HG03095 (cell line): ENCODE results near the gene EDRF1.

Experiments used
- ATAC-seq: cut with Tn5 transposase; IDR thresholded peaks from one replicate; pipeline ENCODE4 v1.9.1; 2021; ENCODE audit warnings: moderate library complexity; ENCODE audit not compliant: unreplicated experiment

The EDRF1 gene

DNA sequence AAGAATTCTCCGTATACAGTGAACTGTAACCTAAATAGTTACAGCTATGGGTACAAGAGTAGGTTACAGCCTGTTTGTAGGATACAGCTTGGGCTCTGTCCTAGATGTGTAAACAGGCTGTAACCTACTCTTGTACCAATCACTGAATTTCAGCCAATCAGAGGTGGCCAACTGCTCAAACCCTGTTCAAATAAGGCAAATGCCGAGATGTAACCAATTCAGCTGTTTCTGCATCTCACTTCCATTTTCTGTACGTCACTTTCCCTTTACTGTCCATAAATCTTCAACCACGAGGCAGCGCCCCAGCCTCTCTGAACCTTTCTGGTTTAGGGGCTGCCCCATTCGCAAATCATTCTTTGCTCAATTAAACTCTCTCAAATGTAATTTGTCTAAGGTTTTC lies 64.4 kb downstream of the EDRF1 start:
- peak; percentile 89 for ATAC-seq

DNA sequence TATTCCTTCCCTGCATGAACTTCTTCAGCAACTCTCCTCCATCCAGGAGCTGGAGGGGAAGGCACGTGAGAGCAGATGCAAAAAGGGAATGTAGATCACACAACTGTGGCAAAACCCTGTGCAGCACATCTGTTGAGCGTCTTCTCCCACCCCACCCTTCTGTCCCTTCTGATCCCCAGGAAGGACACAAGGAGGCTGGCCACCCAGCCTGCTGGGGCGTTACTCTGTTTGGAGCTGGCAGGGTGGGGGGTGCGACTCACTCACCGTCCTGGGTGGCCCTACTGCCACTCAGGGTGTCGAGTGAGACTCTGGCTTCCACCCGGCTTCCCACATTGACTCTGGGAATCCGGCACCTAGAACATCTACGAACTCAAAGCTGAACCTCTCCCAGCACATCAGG lies 66.3 kb downstream of the EDRF1 start:
- ATAC-seq: no peak

DNA sequence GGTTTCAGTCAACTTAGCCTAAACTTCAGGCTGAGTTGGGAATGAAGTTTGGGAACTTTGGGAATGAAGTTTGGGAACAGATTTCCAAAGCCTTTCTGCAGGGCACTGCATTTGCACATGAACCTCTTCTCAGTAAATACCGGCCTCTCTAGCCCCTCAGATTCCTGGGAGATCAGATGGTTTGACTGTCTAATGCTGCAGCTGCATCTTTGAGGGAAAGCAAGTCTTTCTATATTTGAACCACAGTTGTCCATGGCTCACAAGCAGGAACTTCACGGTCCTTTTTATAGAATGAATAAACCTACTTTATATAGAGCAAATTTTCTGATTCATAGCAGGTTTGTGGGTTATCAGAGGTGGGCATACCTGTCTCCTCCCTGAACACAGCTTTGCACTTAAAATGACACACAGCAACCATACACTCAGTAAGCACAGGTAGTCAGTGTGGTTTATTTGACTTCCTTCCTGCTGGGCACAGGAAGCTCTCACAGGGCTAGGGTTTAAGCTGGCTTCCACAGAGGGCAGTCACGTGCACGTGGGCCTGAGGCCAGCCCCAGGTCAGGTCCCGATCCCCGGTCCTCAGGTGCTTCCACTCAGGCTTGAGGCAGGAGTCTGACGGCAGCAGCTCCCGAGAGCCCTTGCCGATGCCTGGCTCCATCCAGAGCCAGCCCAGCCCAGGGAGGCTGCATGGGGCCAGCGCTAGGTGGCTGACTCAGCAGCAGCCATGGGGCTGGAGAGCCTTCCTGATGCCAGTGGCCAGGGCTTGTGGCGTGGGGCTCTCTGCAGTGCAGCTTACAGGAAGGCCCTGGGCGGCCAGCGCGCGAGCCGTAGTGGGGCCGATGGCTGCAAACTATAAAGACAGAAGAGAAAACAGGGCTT lies 68.9 kb downstream of the EDRF1 start:
- ATAC-seq: no peak

DNA sequence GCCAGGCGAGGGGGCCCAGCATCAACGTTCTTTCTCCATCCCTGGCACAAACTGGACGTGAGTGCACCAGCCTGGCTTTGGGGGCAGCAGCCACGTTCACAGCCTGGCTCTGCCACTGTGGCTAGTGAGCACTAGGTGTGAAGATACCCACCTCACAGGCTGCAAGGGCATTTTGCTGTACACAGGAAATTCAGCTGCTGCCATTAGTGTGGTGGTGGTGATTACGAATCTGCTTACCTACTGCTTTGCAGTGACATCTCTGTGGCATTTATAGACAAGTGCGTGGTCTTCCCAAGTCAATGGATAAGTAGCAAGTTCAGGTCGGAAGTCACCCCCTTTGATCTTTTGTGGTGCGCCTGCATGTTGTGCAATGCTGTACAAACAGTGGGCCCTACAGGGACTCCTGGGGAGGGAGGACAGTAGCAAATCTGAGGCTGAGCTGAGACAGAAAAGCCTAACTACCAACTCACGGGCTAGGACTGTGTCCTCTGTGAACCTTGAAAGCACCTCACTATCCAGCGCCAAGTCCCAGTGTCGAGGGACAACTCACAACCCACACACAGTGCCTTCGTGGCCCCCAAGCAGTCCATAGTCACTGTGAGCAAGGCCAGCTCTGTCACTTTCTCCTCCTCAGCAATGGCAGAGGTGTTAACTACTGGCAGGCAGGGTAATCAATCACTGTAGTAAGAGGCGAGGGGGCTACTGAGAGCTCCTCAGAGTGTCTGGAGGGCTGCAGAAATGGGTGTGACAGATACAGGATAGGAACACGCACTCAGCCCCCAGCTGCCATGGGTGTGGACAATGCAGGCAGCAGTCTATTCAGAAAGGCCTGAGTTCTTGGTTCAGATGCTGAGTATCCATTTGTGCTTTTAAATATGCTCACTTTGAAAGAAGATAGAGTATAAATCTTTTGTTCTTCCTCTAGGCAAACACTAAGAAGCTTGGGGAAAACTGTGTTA lies 73.1 kb downstream of the EDRF1 start:
- ATAC-seq: no peak

DNA sequence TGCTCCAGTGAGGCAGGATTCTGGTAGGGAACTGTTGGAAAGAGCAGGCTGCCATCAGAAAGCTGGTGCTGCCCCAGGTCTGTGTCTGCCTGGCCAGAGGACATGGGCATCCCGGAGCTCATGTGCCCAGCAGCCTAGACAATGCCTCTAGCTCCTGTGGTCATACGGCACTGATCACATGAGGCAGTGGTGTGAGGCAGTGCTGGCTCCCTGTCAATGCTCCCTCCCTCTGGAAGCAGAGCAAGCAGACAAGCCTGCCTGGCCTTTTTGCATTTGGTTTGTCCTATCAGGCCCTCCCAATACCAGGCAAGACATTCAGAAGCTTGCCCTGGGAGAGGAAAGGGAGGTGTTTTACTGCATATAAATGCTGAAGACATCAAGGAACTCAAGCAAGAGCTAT lies 75.6 kb downstream of the EDRF1 start:
- ATAC-seq: no peak

DNA sequence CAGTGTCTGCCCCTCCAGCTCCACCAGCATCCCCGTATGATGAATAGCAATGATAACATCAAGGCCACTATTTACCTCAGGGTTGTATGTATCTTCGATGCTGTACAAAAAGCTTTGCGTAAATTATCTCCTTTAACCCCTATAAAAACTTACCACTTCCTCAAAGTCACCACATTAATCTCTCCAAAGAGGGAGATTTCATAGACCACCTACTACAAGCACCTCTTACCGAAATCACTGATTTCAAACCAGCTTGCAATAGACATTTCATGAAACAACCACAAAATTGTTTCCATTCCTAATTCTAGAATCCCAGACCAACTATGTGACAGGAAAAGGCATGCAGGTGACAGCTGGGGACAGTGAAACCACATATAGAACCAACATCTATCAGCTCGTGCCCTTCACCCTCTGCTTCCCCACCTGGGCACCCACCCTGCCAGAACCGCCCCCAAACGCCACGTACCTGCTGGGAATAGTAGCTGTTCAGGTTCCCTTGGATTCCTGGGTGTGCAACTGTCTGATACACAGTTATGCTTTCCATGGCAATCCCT lies 76.2 kb downstream of the EDRF1 start:
- no peak for ATAC-seq

DNA sequence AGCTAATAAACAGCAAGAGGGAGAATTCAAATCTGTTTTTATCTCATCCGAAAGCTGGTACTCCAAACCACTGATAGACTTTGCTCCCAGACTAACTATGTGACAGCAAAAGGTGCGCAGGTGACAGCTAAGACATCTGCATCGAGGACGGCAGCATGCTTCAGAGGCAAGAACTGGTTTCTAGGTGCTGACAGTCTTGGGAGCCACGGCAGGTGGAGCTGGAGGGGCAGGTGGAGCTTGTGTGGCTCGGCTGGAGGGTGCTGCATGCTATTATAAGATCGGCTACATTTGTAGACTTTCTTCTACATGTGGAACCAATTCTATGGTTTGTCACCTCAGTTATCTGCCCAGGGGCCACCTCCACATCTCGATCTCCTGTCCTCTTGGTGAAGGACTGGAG lies 77.9 kb downstream of the EDRF1 start:
- ATAC-seq: no peak

DNA sequence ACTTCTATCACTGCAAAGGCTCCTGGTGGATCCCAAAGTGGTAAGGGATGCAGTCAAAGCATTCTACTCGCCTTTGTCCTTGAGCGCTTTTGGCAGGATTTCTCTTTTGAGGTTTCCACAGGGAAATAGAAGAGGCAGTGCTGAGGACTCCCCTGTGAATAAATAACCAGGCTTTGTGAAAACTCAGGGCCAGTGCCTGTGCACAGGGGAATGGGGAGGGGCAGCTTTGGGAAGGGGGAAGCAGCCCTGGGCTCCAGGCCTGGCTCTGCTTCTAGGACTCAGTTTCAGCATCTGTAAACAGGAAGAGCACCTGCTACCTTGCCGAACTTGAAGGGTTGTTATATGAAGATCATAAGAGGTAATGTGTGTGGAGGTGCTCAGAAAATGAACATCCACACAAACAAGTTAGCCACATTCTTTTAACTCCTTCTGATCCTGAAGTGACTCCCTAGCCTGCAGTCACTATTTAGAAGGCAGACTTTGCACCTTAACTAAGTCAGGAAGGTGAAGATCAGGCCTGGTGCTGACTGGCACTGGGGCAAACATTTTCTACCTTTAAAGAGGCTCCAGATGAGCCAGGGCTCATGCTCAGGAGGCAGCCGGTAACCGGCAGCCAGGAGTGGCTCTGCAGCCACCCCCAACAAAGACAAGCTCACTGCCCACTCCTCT lies 78.6 kb downstream of the EDRF1 start:
- no peak for ATAC-seq

DNA sequence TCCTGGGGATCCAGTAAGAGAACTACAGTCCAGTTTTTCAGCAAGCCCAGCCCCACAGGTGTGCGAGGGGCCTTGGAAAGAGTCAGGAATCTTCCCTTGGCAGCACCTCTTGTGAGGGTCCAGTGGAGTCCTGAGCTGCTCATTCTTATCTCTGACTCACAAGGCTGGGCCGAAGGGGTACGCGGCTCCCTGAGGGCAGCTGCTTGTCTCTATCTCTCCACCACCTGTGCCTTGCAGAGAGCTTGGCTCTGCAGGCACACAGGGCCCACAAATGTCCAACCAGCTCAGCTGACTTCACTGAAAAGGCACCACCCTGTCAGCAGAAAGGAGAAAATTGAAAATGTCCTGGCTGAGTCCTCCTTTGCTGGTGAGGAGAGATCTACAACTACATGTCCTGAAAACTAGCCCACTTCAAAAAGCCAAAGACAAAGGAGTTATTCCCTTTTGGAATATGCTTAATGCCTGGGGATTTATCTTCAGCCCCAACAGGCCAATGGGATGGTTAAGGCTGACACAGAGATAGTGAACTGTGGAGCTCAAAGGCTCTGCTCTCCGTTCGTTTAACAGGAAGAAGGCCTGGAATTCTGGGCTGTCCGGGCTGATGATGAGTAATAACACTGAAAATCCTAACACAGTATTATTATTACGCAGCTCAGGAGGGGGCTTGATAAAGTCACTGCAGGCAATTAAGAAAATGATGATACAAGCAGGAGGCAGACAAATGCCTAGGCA lies 80.1 kb downstream of the EDRF1 start:
- no peak for ATAC-seq

DNA sequence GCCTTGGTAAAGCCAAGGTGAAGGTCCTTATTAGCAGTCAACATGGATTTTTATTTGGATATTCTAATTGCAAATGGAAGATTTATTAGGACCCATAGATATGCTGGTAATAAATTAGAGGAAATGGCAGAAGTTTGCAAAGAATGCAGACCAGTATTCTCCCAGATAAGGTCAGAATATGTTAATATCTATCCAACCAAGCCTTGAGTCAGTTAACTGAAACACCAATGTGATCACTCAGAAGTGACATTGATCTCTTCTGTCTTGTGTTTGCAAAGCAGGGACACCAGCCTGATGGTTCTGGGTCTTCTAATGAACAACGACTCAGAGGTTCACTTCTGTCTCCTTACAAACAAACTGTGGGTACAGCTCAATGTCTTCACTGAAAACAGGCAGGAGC lies 82.1 kb downstream of the EDRF1 start:
- no peak for ATAC-seq

DNA sequence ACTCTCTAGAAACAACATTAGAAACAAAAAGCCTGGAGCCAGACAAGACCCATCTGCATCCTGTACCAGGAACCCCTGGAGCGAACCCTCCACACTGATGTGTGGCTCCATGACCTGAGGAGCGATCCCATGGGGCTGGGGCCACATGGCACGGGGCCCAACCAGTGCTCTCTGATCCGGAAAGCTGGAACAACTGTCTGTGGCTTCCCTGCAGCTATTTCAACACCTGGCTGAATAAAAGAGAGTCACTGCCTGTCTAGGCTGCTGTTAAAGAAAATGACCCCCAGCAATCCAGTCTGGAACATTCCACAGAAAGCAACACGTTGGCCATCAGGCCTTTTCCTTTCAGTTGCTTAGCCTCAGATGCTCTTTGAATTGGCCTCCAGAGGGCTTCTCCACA lies 82.6 kb downstream of the EDRF1 start:
- ATAC-seq: no peak

DNA sequence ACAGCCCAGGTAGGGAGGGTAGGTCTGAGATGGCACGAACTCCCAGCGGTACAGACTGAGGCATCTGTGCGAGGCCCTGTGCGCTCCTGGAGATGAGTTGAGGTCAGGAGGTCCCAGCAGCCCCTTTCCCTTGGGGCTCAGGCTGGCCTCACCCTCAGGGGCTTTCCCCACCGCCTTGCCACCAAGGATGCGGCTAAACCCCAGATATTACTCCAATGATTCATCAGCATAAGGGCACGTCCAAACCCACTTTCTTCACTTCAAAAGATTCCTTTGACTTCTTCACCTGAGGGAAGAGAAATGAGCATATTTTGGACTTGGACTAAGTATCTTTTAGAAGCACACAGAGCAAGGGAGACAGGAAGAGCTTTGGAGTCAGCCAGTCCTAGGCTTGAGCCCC lies 83.2 kb downstream of the EDRF1 start:
- no peak for ATAC-seq

DNA sequence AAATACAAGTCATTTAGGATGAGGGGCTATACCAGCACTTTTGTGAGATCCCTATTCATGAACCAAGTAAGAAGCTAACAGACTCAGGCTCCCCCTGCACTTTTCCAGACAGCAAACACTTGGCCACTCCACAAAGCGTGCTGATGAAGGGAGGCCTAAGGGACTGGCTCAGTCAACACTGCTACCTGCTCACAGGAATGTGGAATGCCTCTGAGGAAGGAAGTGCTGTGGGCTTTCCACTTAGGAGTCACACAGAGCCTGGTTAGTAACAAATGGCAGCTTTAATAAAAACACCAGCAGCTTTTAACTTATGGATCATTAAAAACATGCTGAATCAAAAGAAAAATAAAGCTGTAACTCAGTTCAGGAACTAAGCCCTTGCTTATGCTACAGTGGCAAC lies 88.5 kb downstream of the EDRF1 start:
- ATAC-seq: no peak

DNA sequence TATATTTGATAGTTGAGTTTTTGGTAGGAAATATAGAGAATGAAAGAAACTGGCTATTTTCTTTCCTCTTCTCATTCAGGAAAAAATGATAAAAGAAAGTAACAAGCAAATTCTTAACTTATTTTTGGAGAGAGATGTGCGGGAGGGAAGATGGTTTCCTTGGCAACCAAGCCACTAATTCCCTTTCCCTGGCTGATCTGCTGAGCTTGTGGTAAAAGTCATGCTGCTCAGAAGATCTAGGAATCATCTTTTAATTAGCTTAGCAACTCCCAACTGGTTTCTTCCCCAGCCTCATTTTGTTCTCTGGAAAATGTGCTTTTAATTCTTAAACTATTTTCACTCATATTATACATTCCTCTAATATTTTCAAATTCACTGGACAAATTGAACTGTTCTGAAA lies 91.7 kb downstream of the EDRF1 start:
- no peak for ATAC-seq

DNA sequence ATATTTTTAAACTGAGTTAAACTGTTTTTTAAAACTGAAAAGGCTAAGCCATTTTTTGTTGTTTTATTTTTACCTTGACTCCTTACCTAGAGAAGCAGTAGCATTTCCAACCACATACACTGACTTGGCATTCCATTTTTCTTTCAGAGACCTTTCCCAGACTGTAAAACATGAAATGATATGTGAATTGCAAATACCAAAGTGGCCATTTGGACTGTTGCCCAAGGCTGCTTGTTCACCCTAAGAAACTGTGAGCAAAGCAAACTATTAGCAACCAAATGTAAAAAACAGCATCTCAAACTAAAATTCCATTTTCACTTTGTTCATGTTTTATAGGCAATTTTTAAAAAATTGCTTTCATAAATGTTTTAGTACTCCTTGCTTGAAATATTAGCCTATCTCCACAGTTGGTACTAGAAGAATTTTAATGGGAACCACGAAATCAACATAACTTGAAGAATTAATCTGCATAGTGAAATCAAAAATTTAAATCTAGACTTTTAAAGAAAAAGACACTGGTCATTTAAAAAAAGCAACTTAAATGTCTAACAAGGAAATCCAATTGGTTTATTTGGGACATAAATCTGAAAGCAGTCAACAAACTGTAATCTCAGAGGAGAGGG lies 92.7 kb downstream of the EDRF1 start:
- ATAC-seq: no peak
